Peyer's patch (tissue), 4 donors: ENCODE measurements around the gene LAMB3.

ENCODE experiments used
- POLR2A ChIP-seq, 2 donors: fragments of 450-650 bp; IDR thresholded peaks; one replicate each; pipeline ENCODE4 v1.5.1; 2017; ENCODE audit warnings: antibody characterized with exemption in 2 of 2, mild to moderate bottlenecking in 2 of 2, moderate library complexity in 2 of 2
- TF ChIP-seq, protein P1 (sequence below), 6 experiments: fragments of 450-650 bp in 4 of 6; fragments of 200-600 bp in 2 of 6; sonication (generic) in 1 of 6; IDR thresholded peaks; one replicate each; pipeline ENCODE4 v1.5.1; 2017 to 2019; ENCODE audit warnings: antibody characterized with exemption in 6 of 6, mild to moderate bottlenecking in 3 of 6, moderate library complexity in 1 of 6

DNA sequence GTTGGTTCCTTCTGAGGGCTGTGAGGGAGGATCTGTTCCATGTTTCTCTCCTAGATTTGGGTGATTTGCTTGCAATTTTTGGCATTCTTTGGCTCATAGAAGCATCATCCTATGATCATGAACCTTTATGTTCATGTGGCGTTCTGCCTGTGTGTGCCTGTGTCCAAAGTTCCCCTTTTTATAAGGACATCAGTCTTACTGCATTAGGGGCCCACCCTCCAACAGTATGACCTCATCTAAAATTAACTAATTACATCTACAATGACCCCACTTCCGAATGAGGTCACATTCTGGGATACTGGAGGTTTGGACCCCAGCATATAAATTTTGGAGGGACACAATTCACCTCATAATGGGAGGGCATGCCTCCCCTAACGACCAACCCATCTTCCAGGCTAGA is 81.5 kb downstream of the LAMB3 start:
- no peak for TF ChIP-seq POLR2A (IDR thresholded peaks at IDR 0.05)
- TF ChIP-seq, protein P1, sequence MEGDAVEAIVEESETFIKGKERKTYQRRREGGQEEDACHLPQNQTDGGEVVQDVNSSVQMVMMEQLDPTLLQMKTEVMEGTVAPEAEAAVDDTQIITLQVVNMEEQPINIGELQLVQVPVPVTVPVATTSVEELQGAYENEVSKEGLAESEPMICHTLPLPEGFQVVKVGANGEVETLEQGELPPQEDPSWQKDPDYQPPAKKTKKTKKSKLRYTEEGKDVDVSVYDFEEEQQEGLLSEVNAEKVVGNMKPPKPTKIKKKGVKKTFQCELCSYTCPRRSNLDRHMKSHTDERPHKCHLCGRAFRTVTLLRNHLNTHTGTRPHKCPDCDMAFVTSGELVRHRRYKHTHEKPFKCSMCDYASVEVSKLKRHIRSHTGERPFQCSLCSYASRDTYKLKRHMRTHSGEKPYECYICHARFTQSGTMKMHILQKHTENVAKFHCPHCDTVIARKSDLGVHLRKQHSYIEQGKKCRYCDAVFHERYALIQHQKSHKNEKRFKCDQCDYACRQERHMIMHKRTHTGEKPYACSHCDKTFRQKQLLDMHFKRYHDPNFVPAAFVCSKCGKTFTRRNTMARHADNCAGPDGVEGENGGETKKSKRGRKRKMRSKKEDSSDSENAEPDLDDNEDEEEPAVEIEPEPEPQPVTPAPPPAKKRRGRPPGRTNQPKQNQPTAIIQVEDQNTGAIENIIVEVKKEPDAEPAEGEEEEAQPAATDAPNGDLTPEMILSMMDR (IDR thresholded peaks at IDR 0.05), result no peak
